Measurements from ENCODE around the gene SEL1L.
"Not testable (repeated sequence)": the region's sequence is repeated elsewhere in the genome, so short reads cannot be mapped to it uniquely, and the experiment has no call there.

Gene SEL1L

GRCh38 chr14:81533536-81534343 is at the start of gene SEL1L:
TSS of gene SEL1L (minus strand) at chr14:81533853. CDS start at chr14:81533744, 109 bp downstream.
- DNase-seq = peak; percentile 100

DNA sequence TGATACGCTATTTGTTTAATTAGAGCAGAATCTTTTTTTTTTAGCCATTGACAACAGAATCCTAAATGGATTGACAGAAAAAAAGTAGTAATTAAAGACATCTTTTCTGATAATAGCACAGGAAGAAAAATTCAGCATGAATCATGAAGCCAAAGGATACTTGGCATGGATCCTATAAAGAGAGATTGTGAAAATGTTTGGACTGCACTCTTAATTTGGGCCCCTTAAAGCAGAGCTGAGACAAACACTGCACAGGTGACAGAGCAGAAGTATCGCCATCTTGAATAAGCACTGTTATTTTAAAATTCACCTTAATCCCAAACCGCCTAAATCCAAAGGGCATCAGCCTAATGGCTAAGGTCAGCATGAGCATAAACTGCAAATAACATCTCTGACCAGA is 48.8 kb upstream of the SEL1L start:
- DNase-seq = no peak

GRCh38 chr14:81579115-81579514 is 45.5 kb upstream of the SEL1L start:
- no peak for DNase-seq

- DNase-seq = no peak
Observed at GRCh38 chr14:81571437-81571836, 37.8 kb upstream of the SEL1L start.

DNA sequence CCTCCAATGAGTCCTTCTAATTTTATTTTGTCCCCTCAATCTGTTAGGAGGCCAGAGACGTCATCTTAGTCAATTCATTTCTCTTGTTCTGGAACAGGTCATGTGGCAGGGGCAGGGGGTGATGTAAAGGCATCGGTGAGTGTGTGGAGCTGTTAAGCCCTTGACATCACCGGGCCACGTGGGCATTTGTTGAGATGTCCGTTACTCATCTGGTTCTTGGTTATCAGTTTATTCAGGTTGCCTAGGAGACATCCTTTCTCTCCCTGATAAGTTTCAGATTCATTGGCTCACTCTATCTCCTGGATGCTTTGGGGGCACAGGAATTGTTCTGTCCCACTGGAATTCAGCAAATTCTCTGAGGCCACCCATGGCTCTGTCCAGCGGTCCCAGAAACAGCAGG is 33.6 kb upstream of the SEL1L start:
- DNase-seq = no peak

- DNase-seq = no peak
Observed at GRCh38 chr14:81565441-81566290, 32.0 kb upstream of the SEL1L start.

DNA sequence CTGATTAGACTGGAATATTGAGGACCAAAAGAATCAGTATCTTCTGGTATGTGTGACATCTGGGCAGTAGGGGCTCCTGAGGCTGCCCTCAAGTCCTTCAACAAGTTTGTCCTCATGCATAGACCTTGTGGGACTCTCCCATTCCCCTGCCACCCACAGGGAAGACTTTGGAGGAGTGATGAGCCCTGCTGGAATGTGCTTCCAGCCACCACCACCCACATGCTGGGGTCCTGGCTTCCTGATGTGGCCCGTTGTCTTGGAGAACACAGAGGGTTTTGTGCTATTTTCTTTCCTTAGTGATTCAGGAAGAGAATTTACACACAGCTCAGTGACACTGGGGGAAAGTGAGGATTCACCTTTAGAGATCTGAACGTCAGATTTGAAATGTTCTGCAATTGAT is 29.2 kb upstream of the SEL1L start:
- no peak for DNase-seq

DNA sequence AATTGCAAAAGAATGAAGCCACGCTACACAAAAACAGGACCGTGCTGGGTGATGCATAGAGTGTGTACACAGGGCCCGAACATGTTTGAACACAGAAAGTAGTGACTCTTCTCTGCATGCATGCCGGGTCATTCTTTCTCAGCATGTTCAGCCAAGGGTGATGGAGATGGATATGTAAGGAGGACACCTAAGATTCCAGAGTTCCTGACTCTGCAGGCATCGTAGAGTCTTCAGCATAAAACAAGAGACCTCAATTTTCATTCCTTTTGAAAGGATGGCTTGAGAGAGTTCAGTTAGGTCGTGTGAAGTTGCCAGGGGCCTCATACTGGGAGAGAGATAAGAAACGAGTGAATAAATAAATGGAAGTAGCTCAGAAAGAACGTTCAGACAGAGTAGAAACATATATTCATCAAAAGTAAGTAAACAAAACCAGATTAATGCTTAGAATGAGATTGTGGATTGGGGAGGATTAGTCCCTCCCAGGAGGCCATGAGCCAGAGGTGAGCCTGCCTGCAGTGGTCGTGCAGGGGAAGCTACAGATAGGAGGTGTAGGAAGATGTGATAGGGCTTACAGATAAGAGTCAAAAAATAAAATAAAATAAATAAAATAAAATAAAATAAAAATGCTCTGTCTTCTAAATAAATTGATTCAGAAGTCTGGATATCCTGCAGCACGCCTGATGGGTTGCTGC is 27.6 kb upstream of the SEL1L start:
- DNase-seq = no peak

DNA sequence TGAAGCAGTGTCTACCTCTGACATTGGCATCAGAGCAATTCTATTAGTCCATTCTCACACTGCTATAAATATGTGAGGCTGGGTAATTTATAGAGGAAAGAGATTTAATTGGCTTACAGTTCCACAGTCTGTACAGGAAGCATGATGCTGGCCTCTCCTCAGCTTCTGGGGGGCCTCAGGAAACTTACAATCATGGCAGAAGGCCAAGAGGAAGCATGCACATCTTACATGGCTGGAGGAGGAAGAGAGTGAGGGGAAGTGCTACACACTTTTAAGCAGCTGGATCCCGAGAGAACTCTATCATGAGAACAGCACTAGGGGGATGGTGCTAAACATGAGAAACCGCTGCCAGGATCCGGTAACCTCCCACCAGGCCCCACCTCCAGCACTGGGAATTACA is 25.7 kb upstream of the SEL1L start:
- DNase-seq = no peak

- DNase-seq = no peak
Observed at GRCh38 chr14:81557146-81557545, 23.5 kb upstream of the SEL1L start.

GRCh38 chr14:81555684-81556083 is 22.0 kb upstream of the SEL1L start:
- DNase-seq = no peak

- no peak for DNase-seq
Observed at GRCh38 chr14:81555051-81555450, 21.4 kb upstream of the SEL1L start.

GRCh38 chr14:81551471-81551870 is 17.8 kb upstream of the SEL1L start:
- DNase-seq = no peak

DNA sequence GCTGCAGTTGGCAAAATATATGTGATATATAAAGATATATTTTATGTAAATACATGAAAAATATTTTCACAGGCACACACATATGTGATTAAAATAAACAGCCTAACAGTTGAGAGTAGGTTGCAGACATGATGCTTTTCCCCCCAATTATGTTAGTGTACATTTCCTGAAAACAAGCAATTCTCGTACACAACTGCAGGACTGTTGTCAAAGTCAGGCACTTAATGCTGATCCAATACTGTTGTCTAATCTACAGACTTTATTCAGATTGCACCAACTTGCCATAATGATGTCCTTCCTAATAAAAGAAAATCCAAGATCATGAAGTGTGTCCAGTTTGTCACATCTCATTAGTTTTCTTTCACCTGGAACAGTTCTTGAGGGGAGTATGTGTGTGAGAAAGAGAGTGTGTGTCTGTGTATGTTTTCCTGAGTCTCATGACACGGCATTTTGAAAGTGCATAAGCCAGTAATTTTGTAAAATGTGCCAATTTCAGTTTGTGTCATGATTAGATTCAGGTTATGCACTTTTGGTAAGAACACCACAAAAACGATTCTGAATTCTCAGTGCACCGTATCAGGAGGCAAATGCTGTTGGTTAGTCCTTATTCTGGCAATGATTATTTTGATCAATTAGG is 16.5 kb upstream of the SEL1L start:
- no peak for DNase-seq

DNA sequence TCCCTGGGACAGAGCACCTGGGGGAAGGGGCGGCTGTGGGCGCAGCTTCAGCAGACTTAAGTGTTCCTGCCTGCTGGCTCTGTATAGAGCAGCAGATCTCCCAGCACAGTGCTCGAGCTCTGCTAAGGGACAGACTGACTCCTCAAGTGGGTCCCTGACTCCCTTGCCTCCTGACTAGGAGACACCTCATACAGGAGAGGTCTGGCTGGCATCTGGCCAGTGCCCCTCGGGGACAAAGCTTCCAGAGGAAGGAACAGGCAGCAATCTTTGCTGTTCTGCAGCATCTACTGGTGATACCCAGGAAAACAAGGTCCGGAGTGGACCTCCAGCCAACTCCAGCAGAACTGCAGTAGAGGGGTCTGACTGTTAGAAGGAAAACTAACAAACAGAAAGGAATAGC is 7.6 kb upstream of the SEL1L start:
- not testable (repeated sequence) for DNase-seq

DNA sequence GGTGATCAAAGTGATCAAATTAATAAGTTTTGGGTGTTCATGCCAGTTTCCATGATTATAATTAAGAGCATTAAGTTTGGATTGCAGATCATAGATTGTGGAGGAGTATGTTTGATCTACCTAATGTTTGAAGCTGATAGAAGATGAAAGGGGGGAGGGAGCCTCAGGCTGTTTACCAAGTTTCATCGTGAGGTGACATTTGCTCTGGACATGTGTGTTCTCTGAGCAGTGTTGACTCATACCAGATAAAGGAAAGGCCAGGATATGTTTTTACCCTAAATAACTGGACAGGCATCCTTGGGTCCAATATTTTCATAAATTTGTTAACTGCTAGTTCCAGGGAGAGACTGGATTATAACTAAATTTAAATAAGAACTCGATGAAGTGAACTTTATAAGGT is 3.5 kb upstream of the SEL1L start:
- no peak for DNase-seq

GRCh38 chr14:81536241-81536771 is 2.7 kb upstream of the SEL1L start:
- no peak for DNase-seq

DNA sequence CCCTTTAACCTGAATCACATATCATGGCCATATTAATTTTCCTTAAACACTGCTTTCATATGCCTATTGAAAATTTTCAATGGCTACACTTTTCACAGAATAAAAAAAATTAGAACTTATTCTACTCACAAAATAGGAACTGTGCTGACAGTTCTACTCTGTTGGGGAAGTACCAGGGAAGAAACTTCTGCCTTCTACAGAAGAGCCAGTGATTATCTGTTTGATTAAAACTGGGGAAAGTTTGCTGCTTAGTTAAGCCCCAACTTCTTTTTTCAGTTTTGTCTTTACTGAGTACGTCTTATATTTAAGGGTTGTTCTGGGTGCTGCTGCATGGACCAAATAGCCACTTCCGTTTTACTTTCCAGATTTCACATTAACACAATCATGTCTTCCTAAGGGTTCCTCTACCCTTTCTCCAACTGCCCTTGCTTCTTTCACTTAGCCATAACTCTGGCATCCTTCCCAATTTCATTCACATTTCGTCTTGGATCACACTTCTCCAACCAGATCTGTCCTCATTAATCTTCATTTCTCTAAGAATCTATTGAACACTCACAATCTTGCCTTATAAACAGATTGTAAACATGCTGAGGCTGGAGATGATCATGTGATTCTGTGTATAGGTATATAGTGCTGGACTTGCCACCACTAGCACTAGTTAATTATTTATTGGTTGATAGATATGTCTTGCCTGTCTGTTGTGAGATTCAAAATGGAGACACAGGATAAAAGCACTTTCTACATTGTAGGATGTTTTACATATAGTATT is 1.9 kb upstream of the SEL1L start:
- DNase-seq = no peak

DNA sequence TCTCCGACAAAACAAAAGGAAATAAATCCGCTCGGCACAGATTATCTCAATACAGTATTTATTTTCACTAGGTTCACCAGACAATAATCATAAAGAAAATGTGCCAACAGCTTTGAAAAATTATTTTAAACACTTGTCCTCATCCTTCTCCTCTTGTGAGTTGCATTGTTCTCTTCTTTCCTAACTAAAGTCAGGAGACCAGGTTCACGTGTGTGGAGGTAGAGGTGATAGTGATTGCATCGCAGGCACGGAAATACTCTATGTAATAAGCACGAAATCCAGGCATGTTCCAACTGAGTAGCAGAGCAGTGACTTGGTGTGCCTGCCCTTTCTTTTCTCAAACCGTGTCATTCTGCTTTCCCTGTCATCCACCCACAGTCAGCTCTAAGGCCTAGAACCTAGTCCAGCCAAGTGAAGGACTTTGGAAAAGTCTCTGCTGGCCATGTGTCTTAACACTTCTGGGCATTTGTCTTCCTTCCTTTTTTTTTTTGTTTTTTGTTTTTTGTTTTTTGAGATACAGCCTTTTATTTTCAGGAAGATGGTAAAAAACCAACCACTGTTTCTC is 939 bp upstream of the SEL1L start:
- no peak for DNase-seq

DNA sequence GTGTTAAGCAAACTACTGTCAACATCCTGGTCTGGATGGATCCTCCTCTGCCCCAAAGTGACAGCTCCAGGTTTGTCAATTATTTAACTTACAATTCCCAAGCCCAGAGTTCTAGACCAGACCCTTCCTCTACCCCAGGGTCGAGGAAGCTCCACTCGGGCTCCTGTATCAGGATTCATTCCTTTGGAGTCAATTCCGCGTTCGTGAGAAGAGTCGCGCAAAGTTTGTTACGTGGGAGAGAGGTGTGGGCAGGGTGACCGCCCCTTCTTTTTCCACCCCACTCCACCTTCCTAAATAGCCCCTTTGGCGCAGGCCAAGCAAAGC is 479 bp downstream of the SEL1L start:
- DNase-seq = no peak

- no peak for DNase-seq
Observed at GRCh38 chr14:81529391-81529790, 4.3 kb downstream of the SEL1L start.

GRCh38 chr14:81525129-81525528 is 8.5 kb downstream of the SEL1L start:
- no peak for DNase-seq
